K562 (cell line): Measurements from ENCODE around the gene BTBD2. TPM values are rescaled to one million over a fixed set of nuclear protein-coding genes. Genes with fewer than 3 reads are reported as not detected.

Experiments
- CHD7 ChIP-seq: fragments of 200-600 bp; sonication (generic); IDR thresholded peaks from one replicate; pipeline ENCODE4 v1.6.1; 2012; ENCODE audit warnings: mild to moderate bottlenecking, low read depth, low read length, inconsistent platforms
- ELK3 ChIP-seq: fragments of 450-650 bp; formaldehyde crosslinking; IDR thresholded peaks from 2 replicates; pipeline ENCODE4 v1.4.0; 2020; ENCODE audit warnings: mild to moderate bottlenecking
- NFYB ChIP-seq: IDR thresholded peaks from 2 replicates; pipeline ENCODE4 v1.6.1; 2011; ENCODE audit warnings: mild to moderate bottlenecking, moderate library complexity; ENCODE audit not compliant: insufficient read length; ENCODE audit errors: extremely low read depth
- NR2F6 ChIP-seq: fragments of 450-650 bp; formaldehyde crosslinking; IDR thresholded peaks from 2 replicates; pipeline ENCODE4 v1.4.0; 2020; ENCODE audit warnings: mild to moderate bottlenecking
- SAP30 ChIP-seq: fragments of 200-600 bp; sonication (generic); IDR thresholded peaks from 2 replicates; pipeline ENCODE4 v1.6.1; 2012; ENCODE audit warnings: borderline replicate concordance, low read depth, mild to moderate bottlenecking, moderate library complexity, low read length, control low read depth, inconsistent platforms; ENCODE audit not compliant: insufficient read depth, poor library complexity, severe bottlenecking
- SMAD1 ChIP-seq: fragments of 150-350 bp; IDR thresholded peaks from 2 replicates; pipeline ENCODE4 v1.6.1; 2014; ENCODE audit warnings: low read length, low read depth; ENCODE audit not compliant: partially characterized antibody
- SMARCC2 ChIP-seq: fragments of 450-650 bp; IDR thresholded peaks from 2 replicates; pipeline ENCODE4 v1.6.1; 2017; ENCODE audit warnings: antibody characterized with exemption, moderate library complexity, mild to moderate bottlenecking, low read depth
- ZZZ3 ChIP-seq: fragments of 450-650 bp; IDR thresholded peaks from 2 replicates; pipeline ENCODE4 v1.6.1; 2016; ENCODE audit warnings: antibody characterized with exemption, mild to moderate bottlenecking, moderate library complexity
- polyA plus RNA-seq, 8 experiments: library from polyadenylated mRNA; depleted of rRNA in 4 of 8; stranded (reverse) in 5 of 8; unstranded in 3 of 8; fragments of >200 nt; fragmentation: Nextera tagmentation in 2 of 8; fragmentation: Illumina TruSeq in 1 of 8; extraction: Ambion mirVana in 2 of 8; extraction: Trizol in 1 of 8; gene quantifications; 2 replicates each; pipeline versions ENCODE4 v1.2.1 to v1.2.3, GENCODE V29; 2011 to 2014; ENCODE audit warnings: inconsistent platforms in 1 of 8, missing spikeins in 1 of 8
- total RNA-seq, 7 experiments: library from RNA; depleted of rRNA in 6 of 7; stranded (reverse); fragments of >200 nt in 6 of 7; fragmentation: Illumina TruSeq in 2 of 7; extraction: Trizol in 2 of 7; gene quantifications; 2 replicates each; pipeline versions ENCODE4 v1.2.1 to v1.2.3, GENCODE V29; 2011 to 2021; ENCODE audit warnings: low replicate concordance in 1 of 7
- TF ChIP-seq, protein P1 (sequence below): sonication (generic); formaldehyde crosslinking; IDR thresholded peaks from 2 replicates; pipeline ENCODE4 v1.8.1; 2022; ENCODE audit warnings: missing genetic modification reagents
- TF ChIP-seq, protein P2 (sequence below): sonication (generic); formaldehyde crosslinking; IDR thresholded peaks from 2 replicates; pipeline ENCODE4 v1.8.0; 2022; ENCODE audit warnings: mild to moderate bottlenecking, missing genetic modification reagents, borderline replicate concordance

Gene BTBD2
- total and polyA plus RNA-seq, 9 of the 15 experiments (the other 6 are each of a cell fraction or from before 2014, with no cell fraction given) = 0.10 to 15.6 (median 6.9) TPM

DNA sequence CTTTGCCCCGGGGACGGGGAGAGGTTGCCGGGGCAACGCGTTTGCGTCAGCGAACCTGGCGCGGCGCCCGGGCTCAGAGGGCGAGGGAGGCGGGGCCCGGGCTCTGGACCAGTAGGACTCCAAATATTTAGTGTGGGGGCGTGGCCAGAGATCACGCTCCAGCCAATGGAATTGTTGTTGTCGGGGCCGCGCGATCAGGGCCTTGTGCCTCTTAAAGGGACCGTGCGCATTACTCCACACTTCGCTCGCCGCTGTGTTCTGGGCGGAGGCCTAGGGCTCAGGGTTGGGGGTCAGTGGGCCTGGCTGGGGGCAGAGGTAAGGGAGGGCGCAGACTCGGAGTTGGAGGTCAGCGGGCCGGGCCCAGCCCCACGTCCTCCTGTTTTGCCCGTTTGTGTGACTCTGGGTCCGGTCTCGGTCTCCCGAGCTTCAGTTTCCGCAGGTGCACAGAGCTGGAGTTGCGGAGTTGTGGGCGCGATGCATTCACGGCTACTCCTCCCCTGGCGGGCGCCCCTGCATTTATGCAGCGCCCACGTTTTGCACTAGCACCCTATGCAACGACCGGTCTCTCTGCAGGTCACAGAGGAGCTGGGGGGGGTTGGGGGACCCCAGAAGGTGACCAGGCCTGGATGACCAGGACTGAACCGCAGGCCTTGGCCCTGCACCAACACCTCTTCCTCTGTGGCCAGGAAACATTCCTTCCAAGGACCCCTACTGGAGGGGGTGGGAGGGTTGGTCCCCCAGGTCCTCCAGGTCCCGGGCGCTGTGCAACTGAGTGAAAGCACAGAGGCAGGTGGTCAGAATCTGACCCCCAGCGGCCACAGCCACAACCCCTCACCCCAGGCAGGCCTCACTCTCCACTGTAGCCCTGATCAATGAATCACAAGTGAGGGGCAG, 46.2 kb upstream of the BTBD2 start (continued):
- TF ChIP-seq CHD7 (no peak), NFYB (peak; percentile 18), SMAD1 (no peak), NR2F6 (CRISPR knock-in tag) (no peak), ZZZ3 (no peak), SAP30 (peak; percentile 15), SMARCC2 (no peak), ELK3 (no peak)
- TF ChIP-seq, protein P1, sequence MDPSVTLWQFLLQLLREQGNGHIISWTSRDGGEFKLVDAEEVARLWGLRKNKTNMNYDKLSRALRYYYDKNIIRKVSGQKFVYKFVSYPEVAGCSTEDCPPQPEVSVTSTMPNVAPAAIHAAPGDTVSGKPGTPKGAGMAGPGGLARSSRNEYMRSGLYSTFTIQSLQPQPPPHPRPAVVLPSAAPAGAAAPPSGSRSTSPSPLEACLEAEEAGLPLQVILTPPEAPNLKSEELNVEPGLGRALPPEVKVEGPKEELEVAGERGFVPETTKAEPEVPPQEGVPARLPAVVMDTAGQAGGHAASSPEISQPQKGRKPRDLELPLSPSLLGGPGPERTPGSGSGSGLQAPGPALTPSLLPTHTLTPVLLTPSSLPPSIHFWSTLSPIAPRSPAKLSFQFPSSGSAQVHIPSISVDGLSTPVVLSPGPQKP = no peak
- TF ChIP-seq, protein P2, sequence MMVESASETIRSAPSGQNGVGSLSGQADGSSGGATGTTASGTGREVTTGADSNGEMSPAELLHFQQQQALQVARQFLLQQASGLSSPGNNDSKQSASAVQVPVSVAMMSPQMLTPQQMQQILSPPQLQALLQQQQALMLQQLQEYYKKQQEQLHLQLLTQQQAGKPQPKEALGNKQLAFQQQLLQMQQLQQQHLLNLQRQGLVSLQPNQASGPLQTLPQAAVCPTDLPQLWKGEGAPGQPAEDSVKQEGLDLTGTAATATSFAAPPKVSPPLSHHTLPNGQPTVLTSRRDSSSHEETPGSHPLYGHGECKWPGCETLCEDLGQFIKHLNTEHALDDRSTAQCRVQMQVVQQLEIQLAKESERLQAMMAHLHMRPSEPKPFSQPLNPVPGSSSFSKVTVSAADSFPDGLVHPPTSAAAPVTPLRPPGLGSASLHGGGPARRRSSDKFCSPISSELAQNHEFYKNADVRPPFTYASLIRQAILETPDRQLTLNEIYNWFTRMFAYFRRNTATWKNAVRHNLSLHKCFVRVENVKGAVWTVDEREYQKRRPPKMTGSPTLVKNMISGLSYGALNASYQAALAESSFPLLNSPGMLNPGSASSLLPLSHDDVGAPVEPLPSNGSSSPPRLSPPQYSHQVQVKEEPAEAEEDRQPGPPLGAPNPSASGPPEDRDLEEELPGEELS (CRISPR knock-in tag) = no peak
